H7 (cell line): ENCODE results near the gene NDUFA13. TPM values are rescaled to one million over a fixed set of nuclear protein-coding genes. Genes with fewer than 3 reads are reported as not detected.

Experiments used
- DNase-seq: peaks from one replicate; pipeline ENCODE4 v3.0.0; 2012
- H3K27me3 ChIP-seq: 2 replicates; pipeline ENCODE4 v1.6.0; 2011; ENCODE audit warnings: mild to moderate bottlenecking, low read length; ENCODE audit not compliant: control insufficient read depth, insufficient read depth
- H3K36me3 ChIP-seq: replicated peaks from 2 replicates; pipeline ENCODE4 v1.5.1; 2011; ENCODE audit warnings: low read length; ENCODE audit not compliant: control insufficient read depth, insufficient read depth
- H3K4me3 ChIP-seq: 2 replicates; pipeline ENCODE4 v1.5.1; 2011; ENCODE audit warnings: low read depth, mild to moderate bottlenecking, control low read depth, low read length, moderate library complexity; ENCODE audit not compliant: insufficient read depth
- total RNA-seq: library from RNA; depleted of rRNA; stranded (reverse); fragments of >200 nt; shearing (Covaris generic); gene quantifications from 2 replicates; pipeline ENCODE4 v1.2.3, GENCODE V29; 2014; rRNA removed

Gene NDUFA13
- total RNA-seq, 1 experiment from 2014 or later, result 291 TPM

GRCh38 chr19:19568802-19569756 lies 53.1 kb downstream of the NDUFA13 start:
- H3K36me3 ChIP-seq, result no peaks in the 10 kb centered on the region
- H3K4me3 ChIP-seq, result no peak overlapping the region
- peak; percentile 28 for DNase-seq
- no peaks in the 10 kb centered on the region for H3K27me3 ChIP-seq

- no peak for DNase-seq
- Histone ChIP-seq H3K27me3 (no peaks in the 10 kb centered on the region), H3K4me3 (no peak overlapping the region), H3K36me3 (no peaks in the 10 kb centered on the region)
Observed at GRCh38 chr19:19570571-19570970, 54.5 kb downstream of the NDUFA13 start.

- Histone ChIP-seq H3K4me3 (no peak overlapping the region), H3K27me3 (no peaks in the 10 kb centered on the region), H3K36me3 (no peaks in the 10 kb centered on the region)
- DNase-seq, result peak; percentile 31
Observed at GRCh38 chr19:19571071-19571786, 55.2 kb downstream of the NDUFA13 start.

DNA sequence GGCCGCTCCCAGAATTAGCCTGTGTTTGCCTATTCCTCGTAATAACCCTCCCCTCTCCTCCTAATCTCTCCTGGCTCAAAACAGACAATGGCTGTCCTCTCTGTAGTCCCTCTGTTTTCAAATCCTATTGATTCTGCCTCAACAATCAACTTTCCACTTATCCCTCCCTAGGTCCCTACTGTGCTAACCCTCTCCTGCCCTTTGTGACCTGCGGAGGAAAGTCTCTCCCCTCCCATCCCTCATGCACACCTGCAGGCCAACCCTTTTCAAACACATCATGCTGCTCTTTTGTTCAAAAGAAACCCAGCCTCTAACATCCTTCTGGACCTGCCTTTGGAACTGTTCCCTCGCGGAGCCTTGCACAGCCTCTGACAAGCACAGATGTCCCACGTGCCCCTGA lies 59.4 kb downstream of the NDUFA13 start:
- DNase-seq, result peak; percentile 85
- Histone ChIP-seq H3K27me3 (no peaks in the 10 kb centered on the region), H3K4me3 (no peak overlapping the region), H3K36me3 (no peaks in the 10 kb centered on the region)

Other genes with a start within 250 kb of the NDUFA13 start
- 0.52 and 1.4 TPM in 2 replicates for gene TM6SF2, start 242.9 kb upstream of the NDUFA13 start, total RNA-seq
- gene SUGP1, start 195.7 kb upstream of the NDUFA13 start, total RNA-seq, result 43.7 and 44.4 TPM in 2 replicates
- gene MAU2, start 195.4 kb upstream of the NDUFA13 start, total RNA-seq, result 39.9 and 43.3 TPM in 2 replicates
- 104 and 130 TPM in 2 replicates for gene GATAD2A, start 110.5 kb upstream of the NDUFA13 start, total RNA-seq
- gene TSSK6, start 677 bp upstream of the NDUFA13 start, total RNA-seq, result 4.7 and 9.8 TPM in 2 replicates
- 0.74 and 1.2 TPM in 2 replicates for gene YJEFN3, start 12.7 kb downstream of the NDUFA13 start, total RNA-seq
- gene CILP2, start 22.0 kb downstream of the NDUFA13 start, total RNA-seq, result 4.4 and 7.0 TPM in 2 replicates
- gene PBX4, start 102.5 kb downstream of the NDUFA13 start, total RNA-seq, result 0.94 and 2.7 TPM in 2 replicates
- gene LPAR2, start 112.0 kb downstream of the NDUFA13 start, total RNA-seq, result 44.0 and 45.0 TPM in 2 replicates
- 6.6 and 6.7 TPM in 2 replicates for gene GMIP, start 127.4 kb downstream of the NDUFA13 start, total RNA-seq
- 36.2 and 40.6 TPM in 2 replicates for gene ATP13A1, start 147.5 kb downstream of the NDUFA13 start, total RNA-seq
- 24.1 and 24.9 TPM in 2 replicates for gene ZNF101, start 152.6 kb downstream of the NDUFA13 start, total RNA-seq
- 2.3 and 4.3 TPM in 2 replicates for gene ZNF14, start 216.9 kb downstream of the NDUFA13 start, total RNA-seq